ENCODE data around the gene TMEM140. TPM values are rescaled to one million over a fixed set of nuclear protein-coding genes. Genes with fewer than 3 reads are reported as not detected.

The TMEM140 gene
- total and polyA plus RNA-seq, 9 of the 15 experiments (the other 6 are each of a cell fraction or from before 2014, with no cell fraction given), result 0.03 to 0.82 (median 0.23) TPM

DNA sequence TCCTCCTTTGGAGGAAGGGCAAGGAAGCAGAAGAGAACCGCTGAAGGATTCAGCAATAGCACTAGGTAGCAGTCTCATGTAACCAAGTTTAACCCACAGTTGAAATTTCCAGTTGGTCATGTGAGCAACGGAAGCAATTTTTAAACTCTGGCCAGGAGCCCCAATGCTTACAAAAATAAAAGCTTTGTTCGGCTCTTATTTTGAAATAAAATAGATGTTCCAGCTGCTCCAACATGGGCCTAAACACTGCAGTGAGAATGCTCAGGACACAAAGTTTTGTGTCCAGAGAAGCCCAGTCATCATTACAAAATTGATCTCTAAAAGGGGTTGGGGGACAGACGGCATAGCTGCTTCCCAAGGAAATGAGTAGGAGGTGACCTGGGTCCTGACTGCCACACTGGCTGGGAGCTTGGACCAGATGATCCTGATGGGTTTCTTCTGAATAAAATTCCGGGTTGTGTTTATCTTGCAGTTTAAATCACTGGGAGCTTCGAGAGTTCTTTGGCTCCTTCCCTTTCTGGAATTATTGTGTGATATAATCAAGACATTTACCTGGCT lies 452 bp upstream of the TMEM140 start (continued):
- TF ChIP-seq, protein P1, sequence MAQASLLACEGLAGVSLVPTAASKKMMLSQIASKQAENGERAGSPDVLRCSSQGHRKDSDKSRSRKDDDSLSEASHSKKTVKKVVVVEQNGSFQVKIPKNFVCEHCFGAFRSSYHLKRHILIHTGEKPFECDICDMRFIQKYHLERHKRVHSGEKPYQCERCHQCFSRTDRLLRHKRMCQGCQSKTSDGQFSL (CRISPR knock-in tag; IDR thresholded peaks at IDR 0.05), result no peak
- TF ChIP-seq, protein P1 (tag; IDR thresholded peaks at IDR 0.05), result 0 out of 4 replicates have a peak, but pooled peaks of 1 of the 2 experiments have one; percentile 35
- no peak for TF ChIP-seq MTA3 (IDR thresholded peaks at IDR 0.05; ENCODE audit: borderline replicate concordance)
- TF ChIP-seq MCM3 (IDR thresholded peaks at IDR 0.05), result no peak
- TF ChIP-seq GATA2 (CRISPR knock-in tag; IDR thresholded peaks at IDR 0.05), result no peak
- TF ChIP-seq NR2C1 (IDR thresholded peaks at IDR 0.05), result no peak; the same call in 1 of the 2 replicates
- no peak for TF ChIP-seq NR2C1 (tag; IDR thresholded peaks at IDR 0.05)
- TF ChIP-seq, protein P2, sequence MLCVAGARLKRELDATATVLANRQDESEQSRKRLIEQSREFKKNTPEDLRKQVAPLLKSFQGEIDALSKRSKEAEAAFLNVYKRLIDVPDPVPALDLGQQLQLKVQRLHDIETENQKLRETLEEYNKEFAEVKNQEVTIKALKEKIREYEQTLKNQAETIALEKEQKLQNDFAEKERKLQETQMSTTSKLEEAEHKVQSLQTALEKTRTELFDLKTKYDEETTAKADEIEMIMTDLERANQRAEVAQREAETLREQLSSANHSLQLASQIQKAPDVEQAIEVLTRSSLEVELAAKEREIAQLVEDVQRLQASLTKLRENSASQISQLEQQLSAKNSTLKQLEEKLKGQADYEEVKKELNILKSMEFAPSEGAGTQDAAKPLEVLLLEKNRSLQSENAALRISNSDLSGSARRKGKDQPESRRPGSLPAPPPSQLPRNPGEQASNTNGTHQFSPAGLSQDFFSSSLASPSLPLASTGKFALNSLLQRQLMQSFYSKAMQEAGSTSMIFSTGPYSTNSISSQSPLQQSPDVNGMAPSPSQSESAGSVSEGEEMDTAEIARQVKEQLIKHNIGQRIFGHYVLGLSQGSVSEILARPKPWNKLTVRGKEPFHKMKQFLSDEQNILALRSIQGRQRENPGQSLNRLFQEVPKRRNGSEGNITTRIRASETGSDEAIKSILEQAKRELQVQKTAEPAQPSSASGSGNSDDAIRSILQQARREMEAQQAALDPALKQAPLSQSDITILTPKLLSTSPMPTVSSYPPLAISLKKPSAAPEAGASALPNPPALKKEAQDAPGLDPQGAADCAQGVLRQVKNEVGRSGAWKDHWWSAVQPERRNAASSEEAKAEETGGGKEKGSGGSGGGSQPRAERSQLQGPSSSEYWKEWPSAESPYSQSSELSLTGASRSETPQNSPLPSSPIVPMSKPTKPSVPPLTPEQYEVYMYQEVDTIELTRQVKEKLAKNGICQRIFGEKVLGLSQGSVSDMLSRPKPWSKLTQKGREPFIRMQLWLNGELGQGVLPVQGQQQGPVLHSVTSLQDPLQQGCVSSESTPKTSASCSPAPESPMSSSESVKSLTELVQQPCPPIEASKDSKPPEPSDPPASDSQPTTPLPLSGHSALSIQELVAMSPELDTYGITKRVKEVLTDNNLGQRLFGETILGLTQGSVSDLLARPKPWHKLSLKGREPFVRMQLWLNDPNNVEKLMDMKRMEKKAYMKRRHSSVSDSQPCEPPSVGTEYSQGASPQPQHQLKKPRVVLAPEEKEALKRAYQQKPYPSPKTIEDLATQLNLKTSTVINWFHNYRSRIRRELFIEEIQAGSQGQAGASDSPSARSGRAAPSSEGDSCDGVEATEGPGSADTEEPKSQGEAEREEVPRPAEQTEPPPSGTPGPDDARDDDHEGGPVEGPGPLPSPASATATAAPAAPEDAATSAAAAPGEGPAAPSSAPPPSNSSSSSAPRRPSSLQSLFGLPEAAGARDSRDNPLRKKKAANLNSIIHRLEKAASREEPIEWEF (CRISPR knock-in tag; IDR thresholded peaks at IDR 0.05), result peak; percentile 14; the same call in 1 of the 2 replicates
- TF ChIP-seq ZHX1 (conservative IDR thresholded peaks at IDR 0.05; ENCODE audit: low read length), result no peak
- TF ChIP-seq KLF1 (tag; IDR thresholded peaks at IDR 0.05), result no peak
- no peak for TF ChIP-seq ARID1B (IDR thresholded peaks at IDR 0.05)
- no peak for TF ChIP-seq SOX6 (IDR thresholded peaks at IDR 0.05)
- TF ChIP-seq ZNF431 (CRISPR knock-in tag; IDR thresholded peaks at IDR 0.05), result no peak
- TF ChIP-seq ZFP1 (CRISPR knock-in tag; IDR thresholded peaks at IDR 0.05), result no peak
- TF ChIP-seq, protein P3, sequence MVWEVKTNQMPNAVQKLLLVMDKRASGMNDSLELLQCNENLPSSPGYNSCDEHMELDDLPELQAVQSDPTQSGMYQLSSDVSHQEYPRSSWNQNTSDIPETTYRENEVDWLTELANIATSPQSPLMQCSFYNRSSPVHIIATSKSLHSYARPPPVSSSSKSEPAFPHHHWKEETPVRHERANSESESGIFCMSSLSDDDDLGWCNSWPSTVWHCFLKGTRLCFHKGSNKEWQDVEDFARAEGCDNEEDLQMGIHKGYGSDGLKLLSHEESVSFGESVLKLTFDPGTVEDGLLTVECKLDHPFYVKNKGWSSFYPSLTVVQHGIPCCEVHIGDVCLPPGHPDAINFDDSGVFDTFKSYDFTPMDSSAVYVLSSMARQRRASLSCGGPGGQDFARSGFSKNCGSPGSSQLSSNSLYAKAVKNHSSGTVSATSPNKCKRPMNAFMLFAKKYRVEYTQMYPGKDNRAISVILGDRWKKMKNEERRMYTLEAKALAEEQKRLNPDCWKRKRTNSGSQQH (CRISPR knock-in tag; IDR thresholded peaks at IDR 0.05), result no peak
- TF ChIP-seq PRMT5 (CRISPR knock-in tag; IDR thresholded peaks at IDR 0.05), result no peak
- no peak for TF ChIP-seq ZNF408 (CRISPR knock-in tag; IDR thresholded peaks at IDR 0.05; ENCODE audit: low read depth)
- no peak for TF ChIP-seq NR1H2 (CRISPR knock-in tag; IDR thresholded peaks at IDR 0.05)
- TF ChIP-seq ZNF274 (IDR thresholded peaks at IDR 0.05; ENCODE audit: borderline replicate concordance, low read depth, low read length), result no peak
- no peak for TF ChIP-seq ZZZ3 (IDR thresholded peaks at IDR 0.05)
- no peak for TF ChIP-seq NFIC (IDR thresholded peaks at IDR 0.05)

All from K562 (cell line).